NCI-H2081 treated with DMSO at 0.1 percent for 48 hours (cell line): ENCODE results near the gene DLG2.

ENCODE experiments used
- DNase-seq: peaks from one replicate; lab custom pipeline; 2025; lab: John Stamatoyannopoulos, UW

DLG2 gene

GRCh38 chr11:83680321-83680720 is 1946.8 kb downstream of the DLG2 start:
- DNase-seq: peak; percentile 19

- no peak for DNase-seq
These were observed 1948.1 kb downstream of the DLG2 start for GRCh38 chr11:83678831-83679584.

- DNase-seq: no peak
These were observed 1949.4 kb downstream of the DLG2 start for GRCh38 chr11:83677730-83678129.

- no peak for DNase-seq
These were observed 1951.0 kb downstream of the DLG2 start for GRCh38 chr11:83676056-83676601.

GRCh38 chr11:83674102-83674896 is 1952.8 kb downstream of the DLG2 start:
- DNase-seq: no peak

GRCh38 chr11:83671289-83671688 is 1955.9 kb downstream of the DLG2 start:
- no peak for DNase-seq

- no peak for DNase-seq
These were observed 1961.0 kb downstream of the DLG2 start for GRCh38 chr11:83666149-83666548.

- DNase-seq: no peak
These were observed 1963.2 kb downstream of the DLG2 start for GRCh38 chr11:83663988-83664387.

- DNase-seq: no peak
These were observed 1963.7 kb downstream of the DLG2 start for GRCh38 chr11:83663446-83663845.

GRCh38 chr11:83662494-83662893 is 1964.7 kb downstream of the DLG2 start:
- DNase-seq: no peak

- DNase-seq: no peak
These were observed 1965.4 kb downstream of the DLG2 start for GRCh38 chr11:83661491-83662350.

GRCh38 chr11:83659466-83659865 is 1967.7 kb downstream of the DLG2 start:
- DNase-seq: no peak

GRCh38 chr11:83656796-83657330 is 1970.3 kb downstream of the DLG2 start:
- no peak for DNase-seq

GRCh38 chr11:83655976-83656375 is 1971.2 kb downstream of the DLG2 start:
- DNase-seq: no peak

GRCh38 chr11:83649528-83649855 is 1977.7 kb downstream of the DLG2 start:
- DNase-seq: no peak

- no peak for DNase-seq
These were observed 1978.3 kb downstream of the DLG2 start for GRCh38 chr11:83648610-83649527.

GRCh38 chr11:83645561-83645960 is 1981.6 kb downstream of the DLG2 start:
- DNase-seq: no peak

- DNase-seq: no peak
These were observed 1984.0 kb downstream of the DLG2 start for GRCh38 chr11:83643115-83643514.

GRCh38 chr11:83642500-83642899 is 1984.6 kb downstream of the DLG2 start:
- no peak for DNase-seq

GRCh38 chr11:83641511-83641910 is 1985.6 kb downstream of the DLG2 start:
- no peak for DNase-seq
